HepG2 (cell line): ENCODE results near the gene TSEN54. TPM values are rescaled to one million over a fixed set of nuclear protein-coding genes. Genes with fewer than 3 reads are reported as not detected.

Source experiments
- ARID2 ChIP-seq: sonication (generic); formaldehyde crosslinking; IDR thresholded peaks from 2 replicates; pipeline ENCODE4 v1.8.1; 2022; ENCODE audit warnings: mild to moderate bottlenecking, missing genetic modification reagents, borderline replicate concordance
- ATF6 ChIP-seq: sonication (generic); formaldehyde crosslinking; conservative IDR thresholded peaks from 2 replicates; pipeline ENCODE4 v1.4.0; 2020; ENCODE audit warnings: missing genetic modification reagents
- DNMT1 ChIP-seq: sonication (generic); formaldehyde crosslinking; IDR thresholded peaks from 2 replicates; pipeline ENCODE4 v1.5.1; 2020; ENCODE audit warnings: mild to moderate bottlenecking, missing genetic modification reagents
- HHEX ChIP-seq: IDR thresholded peaks from 2 replicates; pipeline ENCODE4 v1.6.1; 2016; ENCODE audit warnings: control low read depth
- JUNB ChIP-seq: sonication (generic); formaldehyde crosslinking; IDR thresholded peaks from 2 replicates; pipeline ENCODE4 v1.8.0; 2022; ENCODE audit warnings: missing genetic modification reagents, mild to moderate bottlenecking, borderline replicate concordance
- MTF1 ChIP-seq: sonication (generic); formaldehyde crosslinking; IDR thresholded peaks from 2 replicates; pipeline ENCODE4 v1.5.0; 2020; ENCODE audit warnings: missing genetic modification reagents
- NFKBIZ ChIP-seq: IDR thresholded peaks from 2 replicates; pipeline ENCODE4 v1.6.1; 2018; ENCODE audit warnings: missing genetic modification reagents, missing compliant biosample characterization
- POGZ ChIP-seq: sonication (generic); formaldehyde crosslinking; IDR thresholded peaks from 2 replicates; pipeline ENCODE4 v1.4.0; 2020; ENCODE audit warnings: mild to moderate bottlenecking, missing genetic modification reagents
- RNF2 ChIP-seq: fragments of 450-650 bp; conservative IDR thresholded peaks from 2 replicates; pipeline ENCODE4 v1.6.1; 2016; ENCODE audit warnings: low read depth
- SP4 ChIP-seq: sonication (generic); formaldehyde crosslinking; IDR thresholded peaks from 2 replicates; pipeline ENCODE4 v1.8.1; 2023; ENCODE audit warnings: mild to moderate bottlenecking, missing genetic modification reagents
- ZFP36L1 ChIP-seq: sonication (generic); formaldehyde crosslinking; IDR thresholded peaks from 2 replicates; pipeline ENCODE4 v1.8.0; 2022; ENCODE audit warnings: mild to moderate bottlenecking, missing genetic modification reagents, moderate library complexity
- ZFY ChIP-seq: sonication (generic); formaldehyde crosslinking; IDR thresholded peaks from 2 replicates; pipeline ENCODE4 v1.4.0; 2020; ENCODE audit warnings: missing genetic modification reagents
- ZNF407 ChIP-seq: sonication (generic); formaldehyde crosslinking; IDR thresholded peaks from one replicate; pipeline ENCODE4 v1.5.1; 2020; ENCODE audit warnings: mild to moderate bottlenecking, missing genetic modification reagents; ENCODE audit errors: not compliant biosample characterization
- ZNF550 ChIP-seq: sonication (generic); formaldehyde crosslinking; IDR thresholded peaks from 2 replicates; pipeline ENCODE4 v1.4.0; 2020; ENCODE audit warnings: mild to moderate bottlenecking, missing genetic modification reagents, borderline replicate concordance
- ZNF552 ChIP-seq: sonication (generic); formaldehyde crosslinking; IDR thresholded peaks from 2 replicates; pipeline ENCODE4 v1.9.0; 2022; ENCODE audit warnings: missing genetic modification reagents, mild to moderate bottlenecking, borderline replicate concordance
- ZNF776 ChIP-seq: sonication (generic); formaldehyde crosslinking; IDR thresholded peaks from 2 replicates; pipeline ENCODE4 v1.4.0; 2020; ENCODE audit warnings: mild to moderate bottlenecking, missing genetic modification reagents
- ZZZ3 ChIP-seq: sonication (generic); formaldehyde crosslinking; IDR thresholded peaks from 2 replicates; pipeline ENCODE4 v1.4.0; 2020; ENCODE audit warnings: missing genetic modification reagents, mild to moderate bottlenecking, borderline replicate concordance
- polyA plus RNA-seq, 8 experiments: library from polyadenylated mRNA; depleted of rRNA in 3 of 8; stranded (reverse) in 7 of 8; unstranded in 1 of 8; fragments of >200 nt; fragmentation: Illumina TruSeq in 4 of 8; extraction: Trizol in 4 of 8; gene quantifications; 2 replicates each; pipeline versions ENCODE4 v1.2.1 to v1.2.3, GENCODE V29; 2011 to 2016; ENCODE audit warnings: low read depth in 4 of 8, missing spikeins in 1 of 8, mixed read lengths in 1 of 8; ENCODE audit not compliant: insufficient read depth in 1 of 8
- total RNA-seq, 5 experiments: library from RNA; depleted of rRNA; stranded (reverse); fragments of >200 nt; fragmentation: Illumina TruSeq; extraction: Trizol; gene quantifications; 2 replicates each; pipeline ENCODE4 v1.2.3, GENCODE V29; 2016; ENCODE audit warnings: low read depth in 1 of 5

TSEN54 gene
- total and polyA plus RNA-seq, 2 of the 13 experiments (the other 11 are each of a cell fraction or from before 2014, with no cell fraction given): 62.9 to 63.3 TPM

- TF ChIP-seq ZNF407: peak; percentile 0
- peak; percentile 39; the same call in 1 of the 2 replicates for TF ChIP-seq NFKBIZ (CRISPR knock-in tag)
- peak; percentile 66; the same call in 1 of the 2 replicates for TF ChIP-seq RNF2
- peak; percentile 30; the same call in 1 of the 2 replicates for TF ChIP-seq ZZZ3 (CRISPR knock-in tag)
- TF ChIP-seq SP4 (CRISPR knock-in tag): peak; percentile 78; the same call in 1 of the 2 replicates
- peak; percentile 88; the same call in 1 of the 2 replicates for TF ChIP-seq DNMT1
- peak; percentile 81; the same call in 1 of the 2 replicates for TF ChIP-seq POGZ
- peak; percentile 89; the same call in 1 of the 2 replicates for TF ChIP-seq ZNF776 (CRISPR knock-in tag)
- peak; percentile 96; the same call in 1 of the 2 replicates for TF ChIP-seq ZFP36L1 (CRISPR knock-in tag)
- TF ChIP-seq MTF1 (CRISPR knock-in tag): no peak
- TF ChIP-seq ZFY (CRISPR knock-in tag): peak; percentile 82
- peak; percentile 79; the same call in 1 of the 2 replicates for TF ChIP-seq ZNF550 (CRISPR knock-in tag)
- no peak for TF ChIP-seq JUNB (CRISPR knock-in tag)
- peak; percentile 87; the same call in 1 of the 2 replicates for TF ChIP-seq ZNF552 (CRISPR knock-in tag)
- 0 out of 2 replicates have a peak, but pooled peaks have one; percentile 11 for TF ChIP-seq HHEX (CRISPR knock-in tag)
- TF ChIP-seq ATF6 (CRISPR knock-in tag): peak; percentile 94
- peak; percentile 99 for TF ChIP-seq ARID2 (CRISPR knock-in tag)
These were observed 40.9 kb downstream of the TSEN54 start (continued) for GRCh38 chr17:75557075-75557851.
